HG02973 (cell line): ENCODE measurements around the gene SNPH.

Source experiments
- ATAC-seq: cut with Tn5 transposase; IDR thresholded peaks from one replicate; pipeline ENCODE4 v1.9.1; 2021; ENCODE audit warnings: moderate library complexity; ENCODE audit not compliant: unreplicated experiment

The SNPH gene

DNA sequence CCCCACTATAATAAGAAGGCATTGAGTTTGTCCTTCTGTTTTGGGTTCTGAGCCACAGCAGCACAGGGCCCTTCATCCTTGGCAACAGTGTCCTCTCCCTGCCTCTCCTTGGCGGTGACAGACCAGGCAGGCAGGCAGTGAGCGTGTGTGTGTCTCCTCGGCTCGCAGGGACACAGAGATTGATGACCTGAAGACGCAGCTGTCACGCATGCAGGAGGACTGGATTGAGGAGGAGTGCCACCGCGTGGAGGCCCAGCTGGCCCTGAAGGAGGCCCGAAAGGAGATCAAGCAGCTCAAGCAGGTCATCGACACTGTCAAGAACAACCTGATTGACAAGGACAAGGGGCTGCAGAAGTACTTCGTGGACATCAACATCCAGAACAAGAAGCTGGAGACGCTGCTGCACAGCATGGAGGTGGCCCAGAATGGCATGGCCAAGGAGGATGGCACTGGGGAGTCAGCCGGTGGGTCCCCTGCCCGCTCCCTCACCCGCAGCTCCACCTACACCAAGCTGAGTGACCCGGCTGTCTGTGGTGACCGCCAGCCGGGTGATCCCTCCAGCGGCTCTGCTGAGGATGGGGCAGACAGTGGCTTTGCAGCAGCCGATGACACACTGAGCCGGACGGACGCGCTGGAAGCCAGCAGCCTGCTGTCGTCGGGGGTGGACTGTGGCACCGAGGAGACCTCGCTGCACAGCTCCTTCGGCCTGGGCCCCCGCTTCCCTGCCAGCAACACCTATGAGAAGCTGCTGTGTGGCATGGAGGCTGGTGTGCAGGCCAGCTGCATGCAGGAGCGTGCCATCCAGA lies 38.8 kb downstream of the SNPH start:
- no peak for ATAC-seq

DNA sequence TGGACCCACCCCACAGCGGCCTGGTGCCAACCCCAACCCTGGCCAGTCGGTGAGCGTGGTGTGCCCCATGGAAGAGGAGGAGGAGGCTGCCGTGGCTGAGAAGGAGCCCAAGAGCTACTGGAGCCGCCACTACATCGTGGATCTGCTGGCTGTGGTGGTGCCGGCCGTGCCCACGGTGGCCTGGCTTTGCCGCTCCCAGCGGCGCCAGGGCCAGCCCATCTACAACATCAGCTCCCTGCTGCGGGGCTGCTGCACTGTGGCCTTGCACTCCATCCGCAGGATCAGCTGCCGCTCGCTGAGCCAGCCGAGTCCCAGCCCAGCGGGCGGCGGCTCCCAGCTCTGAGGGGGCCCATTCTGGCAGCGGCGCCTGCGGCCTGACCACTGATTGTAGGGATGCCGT lies 39.6 kb downstream of the SNPH start:
- ATAC-seq = no peak

DNA sequence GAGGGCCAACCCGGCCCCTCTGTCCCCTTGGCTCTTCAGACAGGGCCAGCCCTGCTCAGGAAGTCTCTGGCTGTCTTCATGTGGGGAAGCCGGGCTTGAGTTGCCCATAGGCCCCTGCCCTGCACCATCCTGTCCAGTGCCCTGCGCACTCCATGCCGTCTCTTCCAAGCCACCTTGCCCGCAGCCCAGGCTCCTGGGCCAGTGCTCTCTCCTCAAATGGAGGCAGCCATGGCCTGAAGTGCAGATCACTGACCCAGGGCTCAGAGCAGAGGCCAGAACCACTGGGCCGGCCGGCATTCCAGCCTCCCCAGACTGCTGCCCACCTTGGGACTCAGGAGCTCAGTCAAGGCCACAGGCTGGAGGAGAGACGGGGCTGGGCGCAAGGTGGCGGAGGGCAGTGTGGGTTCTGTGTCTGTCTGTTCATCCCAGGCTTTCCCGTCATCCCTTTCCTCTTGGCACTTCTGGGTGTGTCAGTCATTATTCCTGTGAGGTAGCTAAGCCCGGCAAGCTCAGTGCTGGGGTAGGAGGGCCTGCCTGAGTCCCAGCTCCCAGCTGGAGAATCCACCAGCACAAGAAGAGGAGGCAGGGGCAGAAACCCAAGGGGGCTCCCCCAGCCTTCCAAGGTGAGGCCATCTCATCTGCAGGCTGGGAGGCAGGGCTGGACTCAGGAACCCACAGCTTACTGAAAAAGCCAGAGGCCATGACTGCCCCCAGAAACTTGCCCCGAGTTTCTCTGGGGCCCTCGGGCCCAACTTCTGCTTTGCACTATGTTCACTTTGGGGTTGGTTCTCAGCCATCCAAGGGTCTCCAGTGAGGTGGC lies 40.4 kb downstream of the SNPH start:
- no peak for ATAC-seq

DNA sequence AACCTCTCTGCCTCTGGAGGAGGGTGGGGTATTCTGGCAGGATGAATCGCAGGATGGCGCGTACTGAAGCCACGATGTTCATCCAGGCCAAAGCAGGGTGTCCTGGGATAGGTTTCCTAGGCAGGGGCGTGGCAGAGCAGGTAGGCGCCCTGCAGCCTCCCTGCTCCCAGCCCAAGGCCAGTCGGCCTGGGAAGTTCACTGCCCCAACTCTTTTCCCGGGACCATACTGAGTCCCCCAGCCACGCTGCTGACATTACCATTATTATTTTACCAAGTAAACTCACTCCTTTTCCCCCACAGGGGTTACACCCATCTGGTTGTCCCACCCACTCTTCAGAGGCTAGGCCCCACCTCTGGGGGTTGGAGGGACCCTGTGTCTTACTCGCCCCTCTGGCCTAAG lies 41.1 kb downstream of the SNPH start:
- no peak for ATAC-seq

DNA sequence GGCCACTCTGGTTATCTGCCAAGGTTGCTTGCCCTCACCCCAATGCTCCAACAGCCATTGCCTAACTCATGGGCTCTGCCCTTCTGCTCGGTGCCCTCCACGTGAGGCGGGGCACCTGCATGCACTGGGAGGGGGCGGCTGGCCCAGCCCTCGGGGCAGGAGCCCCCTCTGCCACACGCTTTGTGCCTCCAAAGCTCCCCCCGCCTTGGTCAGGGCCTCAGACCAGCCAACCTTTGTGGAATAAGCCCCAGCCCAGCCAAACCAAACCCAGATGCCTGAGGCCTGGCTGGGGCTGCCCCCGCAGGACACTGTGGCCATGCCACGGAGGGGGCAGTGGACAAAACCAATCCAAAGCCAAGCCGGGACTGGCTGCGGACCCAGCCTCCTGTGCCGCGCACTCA lies 41.5 kb downstream of the SNPH start:
- no peak for ATAC-seq

DNA sequence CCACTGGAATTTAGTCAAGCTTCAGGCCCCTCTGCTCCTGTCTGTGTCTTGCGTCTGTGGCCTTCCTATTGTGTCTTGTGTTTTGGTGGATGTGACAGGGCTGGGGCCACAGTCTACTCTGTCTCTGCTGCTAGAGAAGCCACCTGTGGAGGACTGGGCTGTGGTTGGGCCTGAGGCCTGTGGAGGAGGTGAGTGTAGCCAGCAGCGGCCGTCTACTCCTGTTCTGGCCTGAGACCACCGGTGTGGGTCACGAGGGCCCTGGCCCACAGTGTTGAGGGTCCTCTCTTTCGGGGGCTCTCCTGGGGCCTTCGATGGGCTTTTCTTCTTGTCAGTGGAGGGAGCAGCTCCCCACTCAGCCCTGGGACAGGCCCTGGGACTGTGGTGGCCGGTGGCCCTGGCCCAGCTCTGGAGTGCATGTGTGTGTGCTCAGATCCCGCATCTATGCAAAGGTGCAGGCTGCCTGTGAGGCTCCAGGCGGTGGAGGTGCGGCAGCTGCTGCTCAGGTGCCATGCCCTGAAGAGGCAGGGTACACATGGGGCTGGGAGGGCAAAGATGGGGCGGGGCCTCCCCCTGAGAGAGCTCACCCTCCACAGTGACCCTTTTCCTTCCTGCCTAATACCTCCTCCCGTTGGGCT lies 42.1 kb downstream of the SNPH start:
- no peak for ATAC-seq

DNA sequence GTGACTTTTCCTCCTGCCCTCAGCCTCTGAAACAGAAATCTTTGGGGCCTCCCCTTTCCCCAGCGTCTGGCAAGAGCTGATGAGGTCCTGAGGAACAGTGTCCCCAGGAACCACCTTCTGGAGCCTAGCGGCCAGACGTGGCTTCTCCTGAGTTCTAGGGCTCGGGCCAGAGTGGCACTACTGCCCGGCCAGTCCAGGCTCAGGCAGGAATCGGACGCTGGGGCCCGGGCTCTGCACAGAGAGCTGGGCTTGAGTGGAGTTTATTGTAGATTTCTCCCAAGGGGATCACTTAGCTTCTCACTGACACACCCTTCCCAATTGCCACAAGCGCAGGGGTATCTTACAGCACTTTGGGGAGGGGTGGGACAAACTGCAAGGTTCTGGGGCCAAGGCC lies 42.6 kb downstream of the SNPH start:
- no peak for ATAC-seq

DNA sequence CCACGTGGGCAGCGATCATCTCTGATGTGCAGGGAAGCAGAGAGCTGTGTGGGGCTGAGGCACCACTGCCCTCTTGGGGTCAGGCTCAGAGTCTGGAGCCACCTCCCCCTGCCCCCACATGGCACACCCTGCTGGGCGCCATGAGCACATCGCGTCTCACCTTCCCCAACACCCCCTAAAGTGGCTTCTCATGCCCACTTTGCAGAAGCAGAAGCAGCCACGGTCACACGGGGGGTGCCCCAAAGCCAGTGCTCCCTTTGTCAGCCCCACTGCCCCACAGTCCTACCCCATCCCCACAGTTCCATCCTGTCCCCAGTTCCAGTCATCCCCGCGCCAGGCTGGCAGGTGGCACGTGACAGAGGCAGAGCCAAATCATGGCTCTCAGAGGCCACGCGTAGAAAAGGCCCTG lies 43.3 kb downstream of the SNPH start:
- no peak for ATAC-seq

DNA sequence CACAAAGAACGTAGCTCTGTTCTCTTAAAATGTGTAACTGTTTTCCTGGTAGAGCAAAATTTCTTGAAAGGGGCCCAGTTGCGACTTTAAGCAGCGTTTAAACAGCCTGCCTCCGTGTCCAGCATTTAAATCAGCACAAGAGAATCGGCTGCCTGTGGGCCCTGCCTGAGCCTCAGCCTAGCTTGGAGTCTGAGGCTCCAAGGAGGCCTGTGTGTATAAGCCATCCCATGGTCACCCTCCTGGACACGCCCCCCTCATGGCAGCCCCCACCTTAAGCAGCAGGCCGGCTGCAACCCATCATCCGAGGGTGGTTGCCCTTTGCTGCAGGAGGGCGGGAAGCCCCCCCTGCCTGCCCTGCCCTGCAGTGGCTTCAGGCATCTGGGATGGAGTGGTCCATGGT lies 44.0 kb downstream of the SNPH start:
- no peak for ATAC-seq

DNA sequence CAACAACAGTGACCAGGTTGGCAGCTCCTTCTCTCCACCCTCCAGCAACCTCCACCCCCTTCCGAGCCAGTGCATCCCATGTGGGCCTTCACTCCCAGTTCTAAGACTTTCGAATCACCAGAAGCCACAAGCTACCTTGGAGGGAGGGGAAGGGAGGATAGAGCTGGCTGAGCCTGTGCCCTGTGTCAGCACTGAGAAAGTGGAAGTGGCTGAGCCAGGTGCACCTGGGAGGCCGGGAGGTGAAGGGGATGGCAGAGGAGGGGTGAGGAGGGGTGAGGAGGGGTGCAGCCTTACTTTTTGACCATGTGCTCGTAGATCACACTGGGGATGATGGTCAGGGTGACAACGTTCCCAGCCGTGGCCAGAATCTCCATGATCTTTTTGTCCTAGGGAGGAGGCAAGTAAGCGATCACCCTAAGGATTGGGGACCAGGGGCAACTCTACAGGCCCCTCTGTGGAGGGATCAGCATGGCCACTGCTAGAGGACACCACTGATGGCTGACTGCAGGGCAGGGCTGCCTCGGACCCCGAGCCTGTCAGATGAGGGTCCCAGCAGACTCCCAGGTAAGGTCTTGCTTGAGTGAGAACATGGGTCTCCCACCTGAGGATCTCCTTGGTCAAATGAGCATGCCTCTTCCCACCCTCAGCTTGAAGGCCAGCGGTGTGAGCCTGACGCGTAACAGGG lies 44.6 kb downstream of the SNPH start:
- no peak for ATAC-seq

DNA sequence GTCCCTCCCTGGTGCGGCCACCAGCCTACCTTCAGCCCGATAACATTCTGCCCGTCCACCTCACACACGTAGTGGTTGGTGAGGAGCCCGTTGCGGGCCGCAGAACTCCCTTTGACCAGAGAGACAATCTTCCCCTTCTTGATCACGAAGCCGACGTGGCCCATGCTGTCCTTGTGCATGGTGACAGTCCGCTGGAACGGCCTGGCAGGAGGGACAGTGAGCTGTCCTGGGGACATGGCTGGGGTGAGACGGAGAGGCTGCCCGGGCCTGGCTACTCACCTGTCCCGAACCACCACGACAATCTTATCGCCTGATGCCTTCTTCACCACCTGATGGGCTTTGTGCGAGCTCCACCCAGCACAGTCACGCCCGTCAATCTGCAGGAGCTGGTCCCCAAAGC lies 46.2 kb downstream of the SNPH start:
- no peak for ATAC-seq

DNA sequence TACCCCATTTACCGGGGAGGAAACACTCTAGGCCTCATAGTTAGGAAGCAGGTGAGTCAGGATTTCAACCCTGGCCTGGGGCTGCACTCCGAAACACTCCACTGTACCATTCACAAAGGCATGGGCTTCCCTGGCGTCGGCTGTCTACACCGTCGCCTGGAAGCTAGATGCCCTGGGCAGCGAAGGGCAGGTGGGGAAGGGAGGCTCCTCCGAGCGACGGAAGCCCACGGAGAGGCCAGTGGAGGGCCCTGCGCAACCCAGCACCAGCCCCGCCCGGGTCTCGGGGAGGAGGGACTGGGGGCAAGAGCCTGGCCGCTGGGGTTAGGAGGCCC lies 46.8 kb downstream of the SNPH start:
- no peak for ATAC-seq

DNA sequence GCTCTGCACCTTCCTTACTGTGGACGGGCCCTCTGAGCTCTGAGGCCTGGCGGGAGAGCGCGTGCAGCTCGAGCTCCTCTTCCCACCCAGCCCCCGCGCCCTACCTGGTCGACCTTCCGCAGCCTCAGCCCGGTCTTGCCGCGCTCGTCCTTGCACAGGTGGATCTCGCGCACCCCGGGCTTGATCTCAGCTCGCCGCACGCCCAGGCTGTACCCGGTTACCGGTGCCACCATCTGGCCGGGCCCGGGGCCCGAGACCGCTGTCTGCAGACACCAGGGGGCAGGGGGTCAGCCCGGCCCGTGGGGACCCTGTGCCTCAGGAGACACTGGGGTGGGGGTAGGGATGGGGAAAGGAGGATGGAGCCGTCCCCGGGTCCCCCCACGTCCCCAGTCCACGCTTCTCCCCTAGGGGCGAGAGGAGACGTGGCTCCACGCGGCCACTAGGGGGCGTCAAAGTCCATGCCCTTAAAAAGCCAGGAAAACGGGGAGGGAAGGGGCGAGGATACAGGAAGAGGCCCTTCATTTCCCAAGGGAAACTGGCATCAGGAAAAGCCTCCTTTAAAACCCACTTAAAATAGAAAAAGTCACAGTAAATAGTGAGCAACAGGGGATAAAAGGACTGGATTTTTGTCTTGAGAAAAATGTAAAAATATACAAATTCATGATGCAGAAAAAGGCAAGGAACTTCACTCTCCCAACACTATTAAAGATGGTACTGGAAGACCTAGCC lies 47.3 kb downstream of the SNPH start:
- no peak for ATAC-seq

DNA sequence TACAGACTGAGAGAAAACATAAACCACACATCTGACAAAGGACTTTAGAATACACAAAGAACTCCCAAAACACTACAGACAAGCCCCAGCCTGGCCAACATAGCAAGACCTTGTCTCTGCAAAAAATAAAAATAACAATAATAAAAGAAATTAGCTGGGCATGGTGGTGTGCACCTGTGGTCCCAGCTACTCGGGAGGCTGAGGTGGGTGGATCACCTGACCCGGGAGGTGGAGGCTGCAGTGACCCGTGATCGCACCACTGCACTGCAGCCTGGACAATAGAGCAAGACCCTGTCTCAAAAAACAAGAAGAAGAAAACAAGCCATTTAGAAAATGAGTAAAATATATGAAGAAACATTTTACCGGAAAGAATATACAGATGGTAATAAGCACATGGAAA lies 49.7 kb downstream of the SNPH start:
- ATAC-seq = no peak

DNA sequence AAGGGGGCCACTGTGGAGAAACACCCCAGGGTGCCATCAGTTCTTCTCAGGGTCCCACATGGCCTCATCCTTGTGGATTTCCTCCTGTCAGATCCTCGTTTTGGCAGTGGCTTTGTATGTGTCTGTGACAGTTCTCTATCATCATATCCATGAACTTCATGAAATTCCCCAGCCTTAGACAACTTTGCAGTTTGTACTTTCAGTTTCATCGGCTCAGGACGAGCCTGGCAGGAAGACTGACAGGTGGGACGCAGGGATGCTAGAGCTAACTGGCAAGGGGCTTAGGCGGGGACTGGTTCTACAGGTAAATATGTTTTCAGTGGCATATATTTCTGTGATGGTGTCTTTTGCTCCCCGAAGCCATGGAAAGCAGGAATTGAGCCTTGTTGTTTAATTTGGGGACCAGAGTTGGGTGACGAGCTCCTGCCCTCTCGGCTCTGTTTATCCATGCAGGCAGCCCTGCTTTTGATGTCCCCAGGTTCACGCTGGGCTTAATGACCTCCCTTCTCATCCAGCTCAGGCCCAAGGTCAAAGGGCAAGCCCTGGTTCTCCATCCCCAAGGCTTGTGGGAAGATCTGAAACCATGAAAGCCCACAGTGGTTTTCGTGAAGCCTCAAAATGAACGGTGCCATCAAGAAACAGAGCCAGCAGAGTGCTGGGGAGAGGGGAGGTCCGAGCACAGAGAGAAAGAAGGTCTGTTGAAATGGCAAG lies 51.6 kb downstream of the SNPH start:
- ATAC-seq = no peak

DNA sequence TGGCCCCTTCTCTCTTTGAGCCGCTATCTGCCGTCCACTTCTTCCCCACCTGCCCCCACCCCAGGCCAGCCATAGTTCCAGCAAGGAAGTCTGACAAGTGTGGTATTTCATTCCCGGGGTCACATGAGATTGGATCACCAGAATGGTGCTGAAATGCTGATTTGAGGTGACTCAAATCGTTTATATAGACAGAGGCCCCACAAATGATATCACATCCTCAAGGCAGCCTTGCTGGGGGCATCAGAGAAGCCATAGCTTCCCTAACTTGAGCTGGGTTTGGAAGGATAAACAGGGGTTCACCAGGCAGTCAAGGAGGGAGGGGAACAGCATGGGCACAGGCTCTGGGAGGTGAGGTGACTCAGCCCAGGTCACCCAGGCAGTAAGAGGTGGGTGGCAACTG lies 53.0 kb downstream of the SNPH start:
- ATAC-seq = no peak

DNA sequence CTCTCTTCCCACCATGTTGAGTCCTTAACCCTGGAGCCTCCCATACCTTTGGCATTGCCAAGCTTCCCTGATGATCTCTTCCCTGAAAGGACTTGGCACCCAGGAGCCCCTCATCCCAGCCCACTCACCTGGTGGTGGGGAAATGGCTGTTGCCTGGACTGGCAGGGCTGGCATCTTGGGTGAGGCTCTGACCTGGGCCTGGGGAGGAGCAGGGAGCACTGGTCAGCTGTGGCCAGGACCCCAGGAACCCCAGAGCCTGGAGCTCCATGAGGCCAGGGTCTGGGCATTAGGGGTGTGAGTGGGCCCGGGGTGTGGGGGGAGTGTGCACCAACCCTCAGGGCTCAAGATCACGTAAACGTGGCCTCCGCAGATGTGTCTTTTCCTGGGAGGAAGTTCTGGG lies 53.4 kb downstream of the SNPH start:
- no peak for ATAC-seq

DNA sequence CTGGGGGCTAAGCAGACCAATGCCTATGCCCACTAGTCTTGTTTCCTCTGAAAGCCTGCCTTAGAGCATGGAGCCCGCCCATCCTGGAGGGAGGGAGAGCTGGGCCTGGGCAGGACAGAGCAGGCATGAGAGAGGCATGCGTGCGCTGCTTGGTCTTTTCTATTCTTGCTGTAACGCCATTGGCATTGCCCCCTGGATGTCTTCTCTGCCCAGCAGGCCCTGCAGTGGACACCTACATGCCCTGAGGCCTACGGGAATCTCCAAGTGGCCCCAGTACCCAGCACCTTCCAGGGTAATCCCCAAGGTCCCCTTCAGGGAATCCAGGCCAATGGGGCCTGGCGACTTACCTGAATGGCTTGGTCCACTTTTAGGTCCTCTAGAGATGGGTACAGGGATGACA lies 53.9 kb downstream of the SNPH start:
- no peak for ATAC-seq

DNA sequence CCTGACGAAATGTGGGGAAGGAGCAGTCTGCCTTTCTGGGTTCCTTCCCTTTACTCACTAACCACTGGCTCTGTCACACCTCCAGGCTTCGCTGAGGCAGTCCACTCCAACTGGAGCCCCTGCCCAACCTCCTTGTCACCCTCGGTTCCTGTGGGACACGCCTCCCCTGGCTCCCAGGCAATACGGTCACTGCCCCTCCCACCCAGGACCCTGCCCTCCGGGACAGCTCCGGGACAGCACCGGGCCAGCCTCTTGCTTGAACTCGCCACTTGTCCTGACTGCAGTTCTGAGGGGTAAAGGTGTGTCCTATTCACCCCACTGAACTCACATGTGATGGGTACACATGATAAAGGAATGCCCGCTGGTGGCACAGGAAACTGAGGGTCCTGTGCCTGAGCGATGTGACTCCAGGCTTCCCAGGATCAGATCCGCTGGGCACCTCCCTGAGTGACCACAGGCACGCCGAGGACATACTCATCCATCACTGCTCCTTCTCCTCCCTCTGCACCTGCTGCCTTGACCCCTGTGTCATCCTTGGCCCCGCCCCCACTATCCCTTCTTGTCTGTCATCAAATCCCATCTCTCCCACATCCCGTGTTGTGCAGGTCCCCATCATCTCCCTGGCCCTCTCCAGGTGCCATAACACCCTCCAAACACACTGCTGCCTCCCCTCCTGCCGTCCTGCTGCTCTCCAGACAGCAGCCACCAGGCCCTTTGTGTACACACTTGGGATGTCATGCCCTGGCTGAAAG lies 55.0 kb downstream of the SNPH start:
- ATAC-seq = no peak

DNA sequence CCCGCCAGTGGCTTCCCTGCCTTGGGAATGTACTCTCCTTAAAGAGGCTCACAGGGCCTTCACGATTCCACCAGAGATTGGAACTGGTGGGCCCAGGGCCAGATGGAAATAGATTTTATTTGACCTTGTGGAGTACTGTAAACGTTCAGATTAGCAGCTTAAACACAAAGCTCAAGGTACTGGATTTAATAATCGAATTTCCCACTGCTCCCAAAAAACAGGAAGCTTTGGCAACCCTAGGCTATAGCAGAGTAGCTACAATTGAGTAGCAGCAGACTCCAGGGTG lies 55.5 kb downstream of the SNPH start:
- no peak for ATAC-seq
